CD4-positive, alpha-beta T cell treated with Interleukin-6 at 100 ng/mL for 8 hours (primary cell): ENCODE measurements around the gene CCDC66.

Experiments used
- DNase-seq: peaks from one replicate; pipeline ENCODE4 v3.0.0-alpha.2; 2020; ENCODE audit warnings: mixed read lengths, low spot score

CCDC66 gene

GRCh38 chr3:56621681-56622080 is 64.7 kb downstream of the CCDC66 start:
- DNase-seq = no peak

- DNase-seq = no peak
Measured at GRCh38 chr3:56622381-56622780, 65.4 kb downstream of the CCDC66 start.

- DNase-seq = no peak
Measured at GRCh38 chr3:56624725-56625124, 67.8 kb downstream of the CCDC66 start.

GRCh38 chr3:56629047-56629446 is 72.1 kb downstream of the CCDC66 start:
- no peak for DNase-seq

- DNase-seq = no peak
Measured at GRCh38 chr3:56629451-56629850, 72.5 kb downstream of the CCDC66 start.

GRCh38 chr3:56630966-56631365 is 74.0 kb downstream of the CCDC66 start:
- no peak for DNase-seq

- DNase-seq = no peak
Measured at GRCh38 chr3:56633181-56633580, 76.2 kb downstream of the CCDC66 start.

GRCh38 chr3:56633602-56634535 is 76.9 kb downstream of the CCDC66 start:
- DNase-seq = no peak

- no peak for DNase-seq
Measured at GRCh38 chr3:56645407-56645806, 88.4 kb downstream of the CCDC66 start.

- no peak for DNase-seq
Measured at GRCh38 chr3:56654460-56654859, 97.5 kb downstream of the CCDC66 start.

- no peak for DNase-seq
Measured at GRCh38 chr3:56655709-56656108, 98.7 kb downstream of the CCDC66 start.

GRCh38 chr3:56664823-56665222 is 107.8 kb downstream of the CCDC66 start:
- no peak for DNase-seq

GRCh38 chr3:56667973-56668579 is 111.1 kb downstream of the CCDC66 start:
- DNase-seq = no peak
